HCT116 (cell line): ENCODE data around the gene PDE1C. TPM values are rescaled to one million over a fixed set of nuclear protein-coding genes. Genes with fewer than 3 reads are reported as not detected.

Experiments used
- ATAC-seq: fragments of 200-7000 bp; cut with Tn5 transposase; 2 replicates; pipeline ENCODE4 v1.9.1; 2020; ENCODE audit warnings: mild to moderate bottlenecking, moderate library complexity
- BruUV-seq: library from RNA; stranded (reverse); fragments of 400-500 nt; replicated peaks from 2 replicates; lab custom pipeline; 2021; lab: Mats Ljungman, UMichigan
- CTCF ChIA-PET: fragments of 300-600 bp; sonication (Branson Sonifier 250); formaldehyde crosslinking; loops from one replicate; lab custom pipeline; 2021; ENCODE audit warnings: antibody characterized with exemption; lab: Charles Lee
- POLR2A ChIA-PET: fragments of 300-600, 350-600 bp; sonication (Branson Sonifier 250); formaldehyde crosslinking; loops from one replicate; lab custom pipeline; 2021; ENCODE audit warnings: antibody characterized with exemption; lab: Charles Lee
- RAD21 ChIA-PET, 2 experiments: fragments of 300-600 bp; sonication (Branson Sonifier 250); formaldehyde crosslinking; loops; one replicate each; lab custom pipeline; 2023; ENCODE audit warnings: low total read pairs in 2 of 2; ENCODE audit not compliant: uncharacterized antibody in 2 of 2, unreplicated experiment in 2 of 2, low non-redundant PET in 1 of 2; lab: Charles Lee
- DNase-seq: peaks from one replicate; pipeline ENCODE4 v3.0.0-alpha.2; 2010; ENCODE audit warnings: low read depth, low spot score
- H2AFZ ChIP-seq: fragments of 200-600 bp; shearing (Covaris generic), sonication (generic); 2 replicates; pipeline ENCODE4 v1.6.1; 2017; ENCODE audit warnings: low read depth, mixed run types, mixed read lengths, antibody characterized with exemption, low read length; ENCODE audit not compliant: poor library complexity, severe bottlenecking
- H3K27ac ChIP-seq: 2 replicates; pipeline ENCODE4 v1.5.1; 2012; ENCODE audit warnings: low read depth, low read length
- H3K27me3 ChIP-seq: fragments of 200-600 bp; sonication (generic); 2 replicates; pipeline ENCODE4 v1.6.1; 2016; ENCODE audit warnings: mixed run types, low read length, mixed read lengths; ENCODE audit not compliant: insufficient read depth
- H3K36me3 ChIP-seq, 2 experiments: fragments of 200-500 bp in 1 of 2; fragments of 200-600 bp in 1 of 2; sonication (Bioruptor generic) in 1 of 2; sonication (generic) in 1 of 2; 2 replicates each; pipeline versions ENCODE4 v1.5.1 to v1.6.1; 2014 to 2016; ENCODE audit warnings: low read length in 2 of 2, inconsistent platforms in 1 of 2, mixed read lengths in 1 of 2, mixed run types in 1 of 2; ENCODE audit not compliant: insufficient read depth in 2 of 2, control insufficient read depth in 1 of 2
- H3K4me1 ChIP-seq, 2 experiments: fragments of 200-600 bp in 1 of 2; sonication (generic) in 1 of 2; 2 replicates each; pipeline versions ENCODE4 v1.5.1 to v1.6.1; 2012 to 2017; ENCODE audit warnings: low read length in 2 of 2, inconsistent platforms in 1 of 2, mild to moderate bottlenecking in 1 of 2, mixed read lengths in 1 of 2, mixed run types in 1 of 2, moderate library complexity in 1 of 2; ENCODE audit not compliant: insufficient read depth in 2 of 2, control insufficient read depth in 1 of 2
- H3K4me2 ChIP-seq: fragments of 200-600 bp; sonication (generic); 2 replicates; pipeline ENCODE4 v1.6.1; 2017; ENCODE audit warnings: mixed run types, low read length, mixed read lengths
- H3K4me3 ChIP-seq, 2 experiments: fragments of 200-600 bp in 1 of 2; sonication (generic) in 1 of 2; replicated peaks in 1 of 2; 2 replicates each; pipeline ENCODE4 v1.5.1; 2011 to 2016; ENCODE audit warnings: low read length in 2 of 2, control low read depth in 1 of 2, low read depth in 1 of 2, mild to moderate bottlenecking in 1 of 2, mixed read lengths in 1 of 2, mixed run types in 1 of 2
- H3K79me2 ChIP-seq: fragments of 200-600 bp; sonication (generic); 2 replicates; pipeline ENCODE4 v1.6.1; 2017; ENCODE audit warnings: mild to moderate bottlenecking, mixed run types, low read length, moderate library complexity, mixed read lengths; ENCODE audit not compliant: insufficient read depth
- H3K9ac ChIP-seq: fragments of 200-600 bp; sonication (generic); 2 replicates; pipeline ENCODE4 v1.6.1; 2016; ENCODE audit warnings: low read length, mixed read lengths
- H3K9me2 ChIP-seq: fragments of 200-600 bp; sonication (generic), shearing (Covaris generic); 2 replicates; pipeline ENCODE4 v1.6.1; 2017; ENCODE audit warnings: mixed run types, mild to moderate bottlenecking, moderate library complexity; ENCODE audit not compliant: insufficient read depth
- H3K9me3 ChIP-seq, 2 experiments: fragments of 200-500 bp in 1 of 2; fragments of 200-600 bp in 1 of 2; sonication (Bioruptor generic) in 1 of 2; sonication (generic) in 1 of 2; 2 replicates each; pipeline ENCODE4 v1.6.1; 2014 to 2017; ENCODE audit warnings: low read length in 2 of 2, mixed read lengths in 2 of 2, inconsistent platforms in 1 of 2, low read depth in 1 of 2, mild to moderate bottlenecking in 1 of 2, mixed run types in 1 of 2, moderate library complexity in 1 of 2; ENCODE audit not compliant: control insufficient read depth in 1 of 2, insufficient read depth in 1 of 2
- H4K20me1 ChIP-seq: fragments of 200-600 bp; sonication (generic), shearing (Covaris generic); 2 replicates; pipeline ENCODE4 v1.6.1; 2017; ENCODE audit warnings: mixed run types, mild to moderate bottlenecking, moderate library complexity; ENCODE audit not compliant: insufficient read depth
- CBX3 ChIP-seq: IDR thresholded peaks from 2 replicates; pipeline ENCODE4 v1.6.1; 2012; ENCODE audit warnings: low read depth
- CEBPB ChIP-seq: IDR thresholded peaks from 2 replicates; pipeline ENCODE4 v1.6.1; 2012; ENCODE audit warnings: low read depth
- EGR1 ChIP-seq: IDR thresholded peaks from 2 replicates; pipeline ENCODE4 v1.6.1; 2012; ENCODE audit warnings: low read depth
- ELF1 ChIP-seq: IDR thresholded peaks from 2 replicates; pipeline ENCODE4 v1.6.1; 2012; ENCODE audit warnings: low read depth, borderline replicate concordance
- EZH2 ChIP-seq: fragments of 200-600 bp; sonication (generic); IDR thresholded peaks from 2 replicates; pipeline ENCODE4 v1.6.1; 2017; ENCODE audit warnings: antibody characterized with exemption, mixed run types
- EZH2phosphoT487 ChIP-seq: fragments of 200-600 bp; IDR thresholded peaks from 2 replicates; pipeline ENCODE4 v1.6.1; 2018; ENCODE audit warnings: antibody characterized with exemption, borderline replicate concordance
- FOSL1 ChIP-seq: IDR thresholded peaks from 2 replicates; pipeline ENCODE4 v1.6.1; 2012; ENCODE audit warnings: low read depth
- JUND ChIP-seq: IDR thresholded peaks from 2 replicates; pipeline ENCODE4 v1.6.1; 2012
- POLR2AphosphoS5 ChIP-seq: IDR thresholded peaks from 2 replicates; pipeline ENCODE4 v1.6.1; 2011; ENCODE audit warnings: mild to moderate bottlenecking, low read depth, low read length, moderate library complexity
- RAD21 ChIP-seq: IDR thresholded peaks from 2 replicates; pipeline ENCODE4 v1.6.1; 2012; ENCODE audit warnings: low read depth, mild to moderate bottlenecking
- SIN3A ChIP-seq: IDR thresholded peaks from 2 replicates; pipeline ENCODE4 v1.6.1; 2012; ENCODE audit warnings: low read depth
- SP1 ChIP-seq: IDR thresholded peaks from 2 replicates; pipeline ENCODE4 v1.6.1; 2012; ENCODE audit warnings: low read depth
- SRF ChIP-seq: IDR thresholded peaks from 2 replicates; pipeline ENCODE4 v1.6.1; 2012; ENCODE audit warnings: low read depth
- TCF7L2 ChIP-seq: IDR thresholded peaks from 2 replicates; pipeline ENCODE4 v1.7.0; 2011; ENCODE audit warnings: borderline replicate concordance, inconsistent platforms; ENCODE audit not compliant: insufficient read depth, insufficient read length; ENCODE audit errors: extremely low read depth
- YY1 ChIP-seq: IDR thresholded peaks from 2 replicates; pipeline ENCODE4 v1.6.1; 2011; ENCODE audit warnings: low read length, low read depth, moderate library complexity, mild to moderate bottlenecking; ENCODE audit not compliant: insufficient replicate concordance; ENCODE audit errors: extremely low read depth
- ZFX ChIP-seq: fragments of 450-650 bp; IDR thresholded peaks from 2 replicates; pipeline ENCODE4 v1.6.1; 2017
- ZNF274 ChIP-seq: fragments of 200-500 bp; sonication (Bioruptor generic); IDR thresholded peaks from 2 replicates; pipeline ENCODE4 v1.6.1; 2014; ENCODE audit warnings: mild to moderate bottlenecking, low read depth, low read length, inconsistent platforms
- intact Hi-C: fragments of 100-400 bp; cut with micrococcal nuclease; formaldehyde crosslinking; loops from 2 replicates; pipeline ENCODE4 v1.10.0; 2022
- total RNA-seq: library from RNA; stranded (reverse); gene quantifications from one replicate; pipeline ENCODE4 v1.2.1, GENCODE V29; 2021; ENCODE audit not compliant: unreplicated experiment
- TF ChIP-seq, protein P1 (sequence below), 3 experiments: fragments of 200-600 bp in 1 of 3; sonication (generic) in 1 of 3; IDR thresholded peaks in 2 of 3; conservative IDR thresholded peaks in 1 of 3; 2 replicates each; pipeline ENCODE4 v1.5.1; 2012 to 2017; ENCODE audit warnings: low read depth in 2 of 3, low read length in 2 of 3, antibody characterized with exemption in 1 of 3, borderline replicate concordance in 1 of 3, control low read depth in 1 of 3, mild to moderate bottlenecking in 1 of 3, mixed read lengths in 1 of 3, mixed run types in 1 of 3, moderate library complexity in 1 of 3; ENCODE audit not compliant: insufficient read depth in 1 of 3
- TF ChIP-seq, protein P2 (sequence below): IDR thresholded peaks from 2 replicates; pipeline ENCODE4 v1.6.1; 2012
- TF ChIP-seq, protein P3 (sequence below): IDR thresholded peaks from 2 replicates; pipeline ENCODE4 v1.6.1; 2011; ENCODE audit warnings: mild to moderate bottlenecking, low read length, moderate library complexity; ENCODE audit not compliant: insufficient replicate concordance; ENCODE audit errors: extremely low read depth

Gene PDE1C
- total RNA-seq, 1 experiment from 2014 or later, result 0.17 TPM

DNA sequence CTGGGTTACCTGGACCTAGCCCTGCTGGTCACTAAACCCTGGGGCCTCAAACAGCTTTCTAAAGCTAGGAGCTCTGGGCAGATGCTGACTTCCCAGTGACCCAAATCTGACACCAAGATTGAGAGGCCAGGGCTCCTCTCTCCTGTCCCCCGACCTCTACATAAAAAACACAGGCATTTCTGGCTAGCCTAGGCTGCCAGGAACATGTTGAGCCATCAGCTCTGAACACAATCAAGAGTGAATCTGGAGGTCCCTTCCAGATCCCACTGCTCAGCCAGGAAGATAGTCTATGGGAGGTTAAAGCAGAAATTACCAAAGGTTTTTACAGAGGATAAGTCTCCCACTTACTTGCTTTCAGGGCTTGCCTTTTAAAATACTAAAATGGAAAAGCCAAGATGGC is 22.1 kb upstream of the PDE1C start:
- ATAC-seq (no peak), DNase-seq (no peak)
- Histone ChIP-seq H3K9me2 (no peaks in the 10 kb centered on the region), H3K4me3 (no peak overlapping the region), H2AFZ (no peak overlapping the region), H3K36me3 (no peaks in the 10 kb centered on the region), H3K9ac (no peak overlapping the region), H3K4me2 (no peak overlapping the region), H4K20me1 (no peaks in the 10 kb centered on the region), H3K79me2 (no peaks in the 10 kb centered on the region), H3K27me3 (0 out of 2 replicates have a peak, but pooled peaks cover 4% of the 10 kb centered on the region), H3K27ac (no peak overlapping the region), H3K9me3 (no peaks in the 10 kb centered on the region), H3K4me1 (no peaks in the 10 kb centered on the region)
- ChIA-PET POLR2A (no interaction called here), RAD21 (no interaction called here), CTCF (no interaction called here)
- TF ChIP-seq FOSL1 (no peak), CBX3 (no peak), CEBPB (no peak), SP1 (no peak), SRF (no peak), ZNF274 (no peak), YY1 (no peak), JUND (no peak), EZH2 (no peak), POLR2AphosphoS5 (no peak), SIN3A (no peak), EGR1 (no peak), ELF1 (no peak), EZH2phosphoT487 (no peak), ZFX (no peak), TCF7L2 (no peak), RAD21 (no peak)
- TF ChIP-seq, protein P1, sequence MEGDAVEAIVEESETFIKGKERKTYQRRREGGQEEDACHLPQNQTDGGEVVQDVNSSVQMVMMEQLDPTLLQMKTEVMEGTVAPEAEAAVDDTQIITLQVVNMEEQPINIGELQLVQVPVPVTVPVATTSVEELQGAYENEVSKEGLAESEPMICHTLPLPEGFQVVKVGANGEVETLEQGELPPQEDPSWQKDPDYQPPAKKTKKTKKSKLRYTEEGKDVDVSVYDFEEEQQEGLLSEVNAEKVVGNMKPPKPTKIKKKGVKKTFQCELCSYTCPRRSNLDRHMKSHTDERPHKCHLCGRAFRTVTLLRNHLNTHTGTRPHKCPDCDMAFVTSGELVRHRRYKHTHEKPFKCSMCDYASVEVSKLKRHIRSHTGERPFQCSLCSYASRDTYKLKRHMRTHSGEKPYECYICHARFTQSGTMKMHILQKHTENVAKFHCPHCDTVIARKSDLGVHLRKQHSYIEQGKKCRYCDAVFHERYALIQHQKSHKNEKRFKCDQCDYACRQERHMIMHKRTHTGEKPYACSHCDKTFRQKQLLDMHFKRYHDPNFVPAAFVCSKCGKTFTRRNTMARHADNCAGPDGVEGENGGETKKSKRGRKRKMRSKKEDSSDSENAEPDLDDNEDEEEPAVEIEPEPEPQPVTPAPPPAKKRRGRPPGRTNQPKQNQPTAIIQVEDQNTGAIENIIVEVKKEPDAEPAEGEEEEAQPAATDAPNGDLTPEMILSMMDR (IDR thresholded peaks at IDR 0.05 in 2 of 3, conservative IDR thresholded peaks at IDR 0.05 in 1 of 3; ENCODE audit: borderline replicate concordance in 1 of 3, insufficient read depth in 1 of 3, low read depth in 2 of 3, low read length in 2 of 3), result no peak
- TF ChIP-seq, protein P2, sequence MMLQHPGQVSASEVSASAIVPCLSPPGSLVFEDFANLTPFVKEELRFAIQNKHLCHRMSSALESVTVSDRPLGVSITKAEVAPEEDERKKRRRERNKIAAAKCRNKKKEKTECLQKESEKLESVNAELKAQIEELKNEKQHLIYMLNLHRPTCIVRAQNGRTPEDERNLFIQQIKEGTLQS, result no peak
- TF ChIP-seq, protein P3, sequence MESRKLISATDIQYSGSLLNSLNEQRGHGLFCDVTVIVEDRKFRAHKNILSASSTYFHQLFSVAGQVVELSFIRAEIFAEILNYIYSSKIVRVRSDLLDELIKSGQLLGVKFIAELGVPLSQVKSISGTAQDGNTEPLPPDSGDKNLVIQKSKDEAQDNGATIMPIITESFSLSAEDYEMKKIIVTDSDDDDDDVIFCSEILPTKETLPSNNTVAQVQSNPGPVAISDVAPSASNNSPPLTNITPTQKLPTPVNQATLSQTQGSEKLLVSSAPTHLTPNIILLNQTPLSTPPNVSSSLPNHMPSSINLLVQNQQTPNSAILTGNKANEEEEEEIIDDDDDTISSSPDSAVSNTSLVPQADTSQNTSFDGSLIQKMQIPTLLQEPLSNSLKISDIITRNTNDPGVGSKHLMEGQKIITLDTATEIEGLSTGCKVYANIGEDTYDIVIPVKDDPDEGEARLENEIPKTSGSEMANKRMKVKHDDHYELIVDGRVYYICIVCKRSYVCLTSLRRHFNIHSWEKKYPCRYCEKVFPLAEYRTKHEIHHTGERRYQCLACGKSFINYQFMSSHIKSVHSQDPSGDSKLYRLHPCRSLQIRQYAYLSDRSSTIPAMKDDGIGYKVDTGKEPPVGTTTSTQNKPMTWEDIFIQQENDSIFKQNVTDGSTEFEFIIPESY, result no peak
- no TSS peak for BruUV-seq
- intact Hi-C loops, result no loop called here
